Chondrocyte (in vitro differentiated cells): Measurements from ENCODE around the gene SLC30A2. TPM values are rescaled to one million over a fixed set of nuclear protein-coding genes. Genes with fewer than 3 reads are reported as not detected.
A peak's percentile ranks its signal among the peaks of the same experiment; 100 is the strongest.

Experiments
- DNase-seq: peaks from one replicate; pipeline ENCODE4 v3.0.0; 2021; ENCODE audit warnings: mixed read lengths, low spot score
- H3K27ac Mint-ChIP-seq: one replicate; pipeline ENCODE4 v1.8.0; 2021; ENCODE audit warnings: mild to moderate bottlenecking, moderate library complexity, mixed read lengths; ENCODE audit not compliant: unreplicated experiment
- H3K27me3 Mint-ChIP-seq: 2 replicates; pipeline ENCODE4 v1.8.0; 2021; ENCODE audit warnings: low read depth, mixed read lengths
- H3K36me3 Mint-ChIP-seq: 2 replicates; pipeline ENCODE4 v1.8.0; 2021; ENCODE audit warnings: low read depth, mixed read lengths
- H3K4me1 Mint-ChIP-seq: 2 replicates; pipeline ENCODE4 v1.8.0; 2021; ENCODE audit warnings: low read depth, mild to moderate bottlenecking, mixed read lengths
- H3K4me3 Mint-ChIP-seq: one replicate; pipeline ENCODE4 v1.8.0; 2021; ENCODE audit warnings: mild to moderate bottlenecking, moderate library complexity, mixed read lengths; ENCODE audit not compliant: unreplicated experiment
- H3K9me3 Mint-ChIP-seq: 2 replicates; pipeline ENCODE4 v1.8.0; 2021; ENCODE audit warnings: low read depth, mixed read lengths
- total RNA-seq: library from RNA; stranded (reverse); gene quantifications from 3 replicates; pipeline ENCODE4 v1.2.1, GENCODE V29; 2021
- TF ChIP-seq, protein P1 (sequence below): fragments of 200-600 bp; sonication (generic); IDR thresholded peaks from 2 replicates; pipeline ENCODE4 v1.5.0; 2021; ENCODE audit warnings: antibody characterized with exemption, mild to moderate bottlenecking, moderate library complexity

Gene SLC30A2
- total RNA-seq, 1 donor from 2014 or later, result 0.12 TPM

- Mint-ChIP-seq H3K4me1 (peaks cover 15% of the 10 kb centered on the region), H3K9me3 (no peaks in the 10 kb centered on the region), H3K27ac (no peak overlapping the region), H3K4me3 (no peak overlapping the region), H3K36me3 (no peaks in the 10 kb centered on the region), H3K27me3 (no peaks in the 10 kb centered on the region)
- DNase-seq, result no peak
- TF ChIP-seq, protein P1, sequence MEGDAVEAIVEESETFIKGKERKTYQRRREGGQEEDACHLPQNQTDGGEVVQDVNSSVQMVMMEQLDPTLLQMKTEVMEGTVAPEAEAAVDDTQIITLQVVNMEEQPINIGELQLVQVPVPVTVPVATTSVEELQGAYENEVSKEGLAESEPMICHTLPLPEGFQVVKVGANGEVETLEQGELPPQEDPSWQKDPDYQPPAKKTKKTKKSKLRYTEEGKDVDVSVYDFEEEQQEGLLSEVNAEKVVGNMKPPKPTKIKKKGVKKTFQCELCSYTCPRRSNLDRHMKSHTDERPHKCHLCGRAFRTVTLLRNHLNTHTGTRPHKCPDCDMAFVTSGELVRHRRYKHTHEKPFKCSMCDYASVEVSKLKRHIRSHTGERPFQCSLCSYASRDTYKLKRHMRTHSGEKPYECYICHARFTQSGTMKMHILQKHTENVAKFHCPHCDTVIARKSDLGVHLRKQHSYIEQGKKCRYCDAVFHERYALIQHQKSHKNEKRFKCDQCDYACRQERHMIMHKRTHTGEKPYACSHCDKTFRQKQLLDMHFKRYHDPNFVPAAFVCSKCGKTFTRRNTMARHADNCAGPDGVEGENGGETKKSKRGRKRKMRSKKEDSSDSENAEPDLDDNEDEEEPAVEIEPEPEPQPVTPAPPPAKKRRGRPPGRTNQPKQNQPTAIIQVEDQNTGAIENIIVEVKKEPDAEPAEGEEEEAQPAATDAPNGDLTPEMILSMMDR, result no peak
These were observed 33.1 kb downstream of the SLC30A2 start for GRCh38 chr1:26012864-26013263.

DNA sequence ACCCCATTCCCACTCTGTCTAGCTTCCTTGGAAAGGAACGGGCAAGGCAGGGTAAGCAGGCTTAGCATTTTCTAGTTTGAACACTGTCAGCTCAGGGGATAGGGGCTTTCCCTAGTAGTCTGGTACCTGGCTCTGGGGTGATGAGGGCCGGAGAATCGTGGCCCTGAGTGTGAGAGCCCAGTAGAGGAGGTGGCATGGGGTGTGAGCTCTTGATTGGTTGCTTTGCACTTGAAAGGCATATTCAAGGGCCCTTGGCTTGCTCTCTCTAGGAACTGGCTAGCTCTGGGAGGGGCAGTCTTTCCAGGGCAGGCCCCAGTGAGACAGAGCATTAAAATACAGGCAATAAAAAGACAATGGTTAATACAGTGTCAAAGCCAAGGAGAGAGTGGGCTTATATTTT, 35.1 kb downstream of the SLC30A2 start:
- Mint-ChIP-seq H3K9me3 (no peaks in the 10 kb centered on the region), H3K4me1 (no peaks in the 10 kb centered on the region), H3K27ac (no peak overlapping the region), H3K27me3 (no peaks in the 10 kb centered on the region), H3K4me3 (no peak overlapping the region), H3K36me3 (no peaks in the 10 kb centered on the region)
- TF ChIP-seq, protein P1, result no peak
- no peak for DNase-seq

DNA sequence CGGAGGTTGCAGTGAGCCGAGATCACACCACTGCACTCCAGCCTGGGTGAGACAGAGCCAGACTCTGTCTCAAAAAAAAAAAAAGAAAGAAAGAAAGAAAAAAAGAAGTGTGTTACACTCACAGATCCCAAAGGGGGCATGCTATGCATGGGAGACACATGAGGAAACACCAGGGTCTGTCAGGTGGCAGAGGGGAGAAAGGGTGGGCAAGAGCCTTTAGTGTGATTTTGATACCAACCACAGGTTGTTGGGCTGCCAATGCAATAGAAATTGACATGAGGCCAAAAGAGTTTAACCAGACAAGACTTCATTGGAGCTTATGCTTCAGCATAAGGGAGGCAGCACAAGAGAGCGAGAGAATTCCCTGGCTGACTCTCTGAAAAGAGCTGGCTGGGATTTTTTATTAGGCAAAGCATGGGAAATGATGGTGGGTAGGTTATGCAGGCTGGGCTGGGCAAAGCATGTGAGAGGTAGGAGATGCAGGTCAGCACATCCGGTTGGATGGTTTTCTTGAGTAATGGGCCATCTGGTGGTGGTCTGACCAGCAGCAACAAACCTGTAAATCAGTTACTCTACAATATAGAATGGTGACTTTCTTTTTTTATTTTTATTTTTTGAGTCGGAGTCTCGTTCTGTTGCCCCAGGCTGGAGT, 36.0 kb downstream of the SLC30A2 start:
- Mint-ChIP-seq H3K36me3 (no peaks in the 10 kb centered on the region), H3K9me3 (no peaks in the 10 kb centered on the region), H3K4me1 (no peaks in the 10 kb centered on the region), H3K27ac (no peak overlapping the region), H3K27me3 (no peaks in the 10 kb centered on the region), H3K4me3 (no peak overlapping the region)
- TF ChIP-seq, protein P1, result peak; percentile 61
- DNase-seq, result no peak

- TF ChIP-seq, protein P1, result no peak
- DNase-seq, result no peak
- H3K4me3 Mint-ChIP-seq, result no peak overlapping the region
- H3K36me3 Mint-ChIP-seq, result no peaks in the 10 kb centered on the region
- no peak overlapping the region for H3K27ac Mint-ChIP-seq
- H3K27me3 Mint-ChIP-seq, result peaks cover 2% of the 10 kb centered on the region
- H3K9me3 Mint-ChIP-seq, result no peaks in the 10 kb centered on the region
- H3K4me1 Mint-ChIP-seq, result no peaks in the 10 kb centered on the region
These were observed 39.2 kb downstream of the SLC30A2 start for GRCh38 chr1:26006710-26007109.

- DNase-seq, result no peak
- no peak overlapping the region for H3K4me3 Mint-ChIP-seq
- no peaks in the 10 kb centered on the region for H3K9me3 Mint-ChIP-seq
- no peaks in the 10 kb centered on the region for H3K4me1 Mint-ChIP-seq
- H3K36me3 Mint-ChIP-seq, result no peaks in the 10 kb centered on the region
- H3K27me3 Mint-ChIP-seq, result peaks cover 2% of the 10 kb centered on the region
- H3K27ac Mint-ChIP-seq, result no peak overlapping the region
- TF ChIP-seq, protein P1, result no peak
These were observed 40.3 kb downstream of the SLC30A2 start for GRCh38 chr1:26005434-26006105.
